Body of pancreas (tissue), 4 donors: ENCODE results near the gene HMGB1.

Source experiments
- CTCF ChIP-seq, 7 experiments: fragments of 450-650 bp in 4 of 7; fragments of 200-600 bp in 3 of 7; sonication (generic) in 3 of 7; IDR thresholded peaks; one replicate each; pipeline ENCODE4 v1.5.1; 2016 to 2019; ENCODE audit warnings: antibody characterized with exemption in 7 of 7
- POLR2A ChIP-seq, 3 donors: fragments of 450-650 bp; IDR thresholded peaks; one replicate each; pipeline ENCODE4 v1.6.1; 2016; ENCODE audit warnings: antibody characterized with exemption in 3 of 3, mild to moderate bottlenecking in 2 of 3

- TF ChIP-seq CTCF (IDR thresholded peaks at IDR 0.05) (no peak), POLR2A (IDR thresholded peaks at IDR 0.05) (no peak)
Observed at GRCh38 chr13:30496147-30496546, 30.4 kb upstream of the HMGB1 start.
